Measurements from ENCODE around the gene LETM1.

- no peak for TF ChIP-seq CTCF (conservative IDR thresholded peaks at IDR 0.05; ENCODE audit: low read depth in 2 of 2)
- no peak for TF ChIP-seq CREB1 (CRISPR knock-in tag; IDR thresholded peaks at IDR 0.05; ENCODE audit: low read depth)
- no peak for TF ChIP-seq EZH2 (IDR thresholded peaks at IDR 0.05; ENCODE audit: low read depth, unreplicated experiment)
- TF ChIP-seq REST (IDR thresholded peaks at IDR 0.05; ENCODE audit: unreplicated experiment), result no peak
- TF ChIP-seq POLR2AphosphoS5 (IDR thresholded peaks at IDR 0.05; ENCODE audit: low read depth), result no peak
Measured at GRCh38 chr4:1862055-1862911, 6.3 kb upstream of the LETM1 start.

Data from GM23338 (cell line).